UCSD-AML1 (cell line): Measurements from ENCODE around the gene ACYP2.
A peak's percentile ranks its signal among the peaks of the same experiment; 100 is the strongest.
"Not testable (repeated sequence)": the region's sequence is repeated elsewhere in the genome, so short reads cannot be mapped to it uniquely, and the experiment has no call there.

Experiments
- DNase-seq: peaks from one replicate; lab custom pipeline; 2025; ENCODE audit not compliant: unreplicated experiment; lab: John Stamatoyannopoulos, UW

Gene ACYP2

DNA sequence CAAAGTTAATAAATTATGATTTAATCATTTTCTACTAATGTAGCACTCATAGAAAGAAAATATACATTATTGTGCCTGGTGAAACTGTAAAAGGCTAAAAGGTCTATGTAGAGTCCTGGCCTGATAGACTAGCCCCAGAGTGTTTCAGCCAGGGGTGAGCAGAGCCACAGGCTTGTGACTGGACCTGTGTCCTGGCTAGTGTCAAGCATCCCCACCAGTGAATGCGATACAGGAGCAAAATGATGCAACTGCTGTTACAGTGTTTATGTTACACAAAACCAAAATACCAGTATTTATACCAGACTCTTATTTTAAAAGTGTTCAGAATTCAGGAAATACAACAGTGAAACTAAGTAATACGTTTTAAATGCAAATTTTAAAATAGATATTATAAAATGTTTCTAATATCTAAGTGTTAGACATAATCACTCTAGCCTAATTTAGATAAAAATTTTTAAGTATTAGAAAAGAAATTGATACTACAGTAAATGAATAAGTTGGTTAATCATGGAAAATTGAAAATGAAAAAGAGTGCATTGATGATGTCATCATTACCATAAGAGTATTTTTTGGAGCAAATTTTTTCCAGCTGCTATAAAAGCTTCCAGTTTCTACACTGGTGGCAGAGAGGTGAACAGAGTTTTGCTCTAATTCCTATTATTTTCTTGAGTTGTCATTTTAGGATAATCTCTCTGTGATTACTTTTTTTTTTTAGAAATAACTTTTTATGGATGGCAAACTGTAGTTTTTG, 146.8 kb downstream of the ACYP2 start:
- DNase-seq: no peak

GRCh38 chr2:54265081-54265480, 149.7 kb downstream of the ACYP2 start:
- not testable (repeated sequence) for DNase-seq

- DNase-seq: no peak
Measured at GRCh38 chr2:54267577-54267976, 152.2 kb downstream of the ACYP2 start.

- DNase-seq: no peak
Measured at GRCh38 chr2:54271189-54271588, 155.8 kb downstream of the ACYP2 start.

- peak; percentile 14 for DNase-seq
Measured at GRCh38 chr2:54271843-54272627, 156.6 kb downstream of the ACYP2 start.

DNA sequence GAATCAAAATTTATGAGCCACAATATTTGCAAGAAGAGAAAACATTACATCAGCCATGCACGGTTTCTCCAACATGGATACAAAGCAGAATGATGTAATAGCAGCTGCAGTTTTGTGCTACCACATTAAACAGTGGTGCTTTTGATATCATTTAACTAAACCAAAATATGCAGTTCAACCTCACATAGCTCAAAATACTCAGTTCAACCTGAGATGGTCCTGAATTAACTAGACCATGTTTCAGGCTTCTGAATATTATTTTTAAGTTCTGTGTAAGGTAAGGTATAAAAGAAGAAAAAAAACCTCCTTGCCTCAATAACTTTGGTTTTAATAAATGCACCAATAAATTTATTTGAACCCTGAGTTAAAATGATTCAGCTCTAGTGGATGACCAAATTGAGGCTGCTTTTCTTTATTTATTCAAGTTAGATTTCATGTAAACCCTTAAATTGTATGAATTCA, 159.4 kb downstream of the ACYP2 start:
- no peak for DNase-seq

GRCh38 chr2:54275541-54275940, 160.1 kb downstream of the ACYP2 start:
- no peak for DNase-seq

- no peak for DNase-seq
Measured at GRCh38 chr2:54279385-54279784, 164.0 kb downstream of the ACYP2 start.

DNA sequence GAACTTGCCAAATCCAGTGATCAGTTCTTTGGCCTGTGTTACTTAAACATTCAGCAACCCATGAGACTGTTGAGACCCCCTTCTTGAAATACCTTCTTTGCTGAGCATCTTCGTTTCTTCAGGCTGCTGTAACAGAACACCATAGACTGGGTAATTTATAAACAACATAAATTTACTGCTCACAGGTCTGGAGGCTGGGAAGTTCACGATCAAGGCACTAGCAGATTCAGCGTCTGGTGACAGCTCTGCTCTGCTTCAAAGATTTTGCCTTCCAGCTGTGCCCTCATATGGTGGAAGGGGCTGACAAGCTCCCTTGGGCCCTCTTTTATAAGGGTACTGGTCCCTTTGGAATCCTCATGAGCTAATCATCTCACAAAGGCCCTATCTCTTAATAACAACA, 169.4 kb downstream of the ACYP2 start:
- DNase-seq: no peak

DNA sequence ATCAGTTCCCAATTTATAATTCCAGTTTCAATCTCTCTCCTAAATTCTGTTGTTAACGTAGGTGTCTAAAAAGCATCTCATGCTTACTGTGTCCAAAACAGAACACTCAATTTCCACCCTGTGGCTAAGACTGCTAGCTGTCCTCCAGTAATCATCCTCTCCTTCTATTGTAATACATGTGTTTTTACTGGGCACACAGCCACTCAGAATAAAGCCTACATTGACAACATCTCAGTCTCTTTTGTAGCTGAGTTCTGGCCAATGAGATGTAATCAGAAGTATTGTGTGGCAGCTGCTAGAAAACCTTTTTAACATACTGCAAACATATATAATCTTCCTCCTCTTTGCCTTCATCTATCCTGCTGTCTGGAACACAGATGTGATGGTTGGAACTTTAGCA, 170.0 kb downstream of the ACYP2 start:
- DNase-seq: no peak

DNA sequence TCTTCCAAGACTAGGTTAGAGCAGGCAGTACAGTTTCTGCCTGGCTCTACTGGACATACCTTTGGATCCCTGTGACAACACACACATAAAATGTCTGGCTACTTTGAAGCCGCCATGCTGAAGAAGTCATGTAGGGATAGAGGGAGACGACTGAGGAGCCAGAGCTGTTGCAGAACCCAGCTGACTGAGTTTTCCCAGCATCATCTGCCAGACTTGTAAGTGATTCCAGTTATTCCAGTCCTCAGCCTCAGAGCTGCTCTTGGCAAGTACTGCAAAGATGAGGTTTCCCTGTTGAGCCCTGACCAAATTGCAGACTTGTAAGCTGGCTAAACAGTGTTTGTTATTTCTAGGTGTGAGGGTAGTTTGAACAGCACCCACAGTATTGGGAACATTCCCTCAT, 172.1 kb downstream of the ACYP2 start:
- no peak for DNase-seq

GRCh38 chr2:54289917-54290316, 174.5 kb downstream of the ACYP2 start:
- no peak for DNase-seq

DNA sequence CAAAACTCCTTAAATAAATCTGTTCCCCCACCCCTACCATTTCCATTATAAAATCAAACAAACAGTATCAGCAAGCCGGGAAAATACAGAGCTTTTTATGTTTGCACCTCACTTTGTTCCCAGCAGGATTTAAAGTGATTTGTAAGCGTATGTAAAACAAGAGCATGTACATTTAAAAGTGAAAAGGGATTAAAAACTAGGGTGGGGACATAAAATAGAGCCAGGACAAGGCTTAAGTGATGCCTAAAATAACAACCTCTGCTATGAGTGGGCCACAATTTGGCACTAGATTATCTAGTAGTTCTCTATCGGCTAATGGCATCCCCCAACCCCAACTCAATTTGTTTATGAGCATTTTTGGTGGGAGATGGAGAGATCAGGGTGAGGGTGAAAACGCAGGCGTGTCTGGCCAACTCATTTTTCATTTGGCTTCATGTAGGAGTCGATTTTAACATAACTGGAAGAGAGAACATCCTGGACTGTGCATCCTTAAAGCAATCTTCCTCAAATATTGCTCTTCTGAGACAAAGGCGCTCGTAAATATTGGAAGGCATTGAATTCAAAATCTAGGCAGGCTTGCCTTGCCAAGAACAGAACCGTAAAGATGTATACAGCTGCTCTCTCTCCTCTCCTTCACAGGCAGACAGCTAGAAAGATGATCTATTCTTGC, 175.1 kb downstream of the ACYP2 start:
- no peak for DNase-seq

- DNase-seq: not testable (repeated sequence)
Measured at GRCh38 chr2:54294665-54295064, 179.2 kb downstream of the ACYP2 start.

- DNase-seq: no peak
Measured at GRCh38 chr2:54295911-54296310, 180.5 kb downstream of the ACYP2 start.

- DNase-seq: no peak
Measured at GRCh38 chr2:54298514-54298913, 183.1 kb downstream of the ACYP2 start.

DNA sequence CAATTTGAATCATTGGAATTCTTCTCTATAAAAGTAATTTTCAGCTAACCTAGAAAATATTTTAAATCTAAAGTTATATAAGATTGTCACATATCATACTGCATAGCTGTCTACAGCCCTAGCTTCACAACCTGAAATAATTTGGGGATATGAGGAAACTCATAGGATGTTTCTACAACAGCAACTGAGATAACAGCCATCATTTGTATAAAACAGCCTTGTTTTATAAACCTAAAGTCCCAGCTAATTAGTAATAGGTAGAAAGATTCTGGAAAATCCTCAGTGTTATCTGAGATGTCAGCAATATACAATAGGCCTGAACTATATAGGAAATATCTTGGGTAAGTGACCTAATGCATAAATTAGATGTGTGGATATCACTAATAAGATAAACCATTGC, 188.2 kb downstream of the ACYP2 start:
- no peak for DNase-seq

GRCh38 chr2:54306556-54306955, 191.1 kb downstream of the ACYP2 start:
- no peak for DNase-seq

- DNase-seq: no peak
Measured at GRCh38 chr2:54308186-54308585, 192.8 kb downstream of the ACYP2 start.

DNA sequence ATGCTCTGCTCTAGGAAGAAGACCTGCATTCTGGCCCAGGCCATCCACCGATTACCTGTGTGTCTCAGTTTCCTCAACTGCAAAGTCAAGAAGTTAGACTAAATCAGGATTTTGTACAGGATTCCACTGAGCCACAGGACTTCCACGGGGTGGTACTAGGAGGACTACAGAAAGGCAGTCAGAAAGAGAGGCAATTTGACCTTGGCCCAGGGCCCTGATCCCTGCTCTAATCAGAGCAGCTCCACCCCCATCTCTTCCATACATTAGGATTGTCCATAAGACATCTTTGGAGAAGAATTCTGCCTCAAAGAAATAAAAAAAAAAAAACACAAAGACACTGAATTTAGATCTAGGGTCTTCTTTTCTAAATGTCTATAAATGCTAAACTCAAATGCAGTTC, 193.4 kb downstream of the ACYP2 start:
- DNase-seq: no peak

DNA sequence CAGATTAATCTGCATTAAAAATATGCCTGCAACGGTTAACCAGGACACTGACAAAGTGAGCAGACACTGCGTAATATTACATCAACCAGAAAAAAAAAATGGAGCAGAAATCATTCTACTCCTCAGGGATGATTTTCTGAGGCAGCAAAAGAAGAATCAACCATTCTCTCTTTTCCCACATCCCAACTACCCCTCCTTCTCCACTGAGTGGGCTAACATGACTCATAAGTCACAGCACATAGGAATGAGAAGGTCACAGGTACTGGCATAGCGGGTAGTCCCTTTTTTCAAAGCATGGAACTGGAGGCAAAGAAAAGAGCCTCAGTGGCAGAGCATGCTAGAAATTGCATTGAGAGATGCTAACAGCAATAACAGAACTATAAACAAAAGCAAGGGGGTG, 194.9 kb downstream of the ACYP2 start:
- no peak for DNase-seq

- DNase-seq: no peak
Measured at GRCh38 chr2:54310961-54311360, 195.5 kb downstream of the ACYP2 start.
